ENCODE results near the gene SLC34A3.

The SLC34A3 gene

GRCh38 chr9:137198051-137198901, 32.4 kb upstream of the SLC34A3 start:
- DNase-seq = no peak

GRCh38 chr9:137198902-137199283, 31.8 kb upstream of the SLC34A3 start:
- no peak for DNase-seq

GRCh38 chr9:137199411-137200121, 31.1 kb upstream of the SLC34A3 start:
- DNase-seq = no peak

- peak; percentile 99 to 100 (median 100) for DNase-seq
Measured at GRCh38 chr9:137200311-137201204, 30.1 kb upstream of the SLC34A3 start, which contains the start of gene TPRN. Gene TPRN (minus strand): TSS chr9:137200741. CDS start chr9:137200711, 30 bp downstream.

- DNase-seq = no peak
Measured at GRCh38 chr9:137201205-137201868, 29.4 kb upstream of the SLC34A3 start.

DNA sequence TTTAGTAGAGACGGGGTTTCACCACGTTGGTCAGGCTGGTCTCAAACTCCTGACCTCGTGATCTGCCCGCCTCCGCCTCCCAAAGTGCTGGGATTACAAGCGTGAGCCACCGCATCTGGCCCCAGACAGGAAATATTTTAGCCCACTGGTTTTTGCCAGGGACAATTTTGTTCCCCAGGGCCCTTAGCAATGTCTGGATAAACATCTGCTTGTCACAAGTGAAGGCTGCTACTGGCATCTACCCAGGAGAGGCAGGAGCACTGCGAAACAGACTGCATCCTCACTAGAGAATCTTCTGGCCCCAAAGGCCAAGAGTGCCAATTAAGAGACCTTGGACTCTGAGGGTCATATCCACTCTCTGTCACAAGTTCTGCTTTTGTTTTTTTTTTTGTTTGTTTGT, 27.7 kb upstream of the SLC34A3 start:
- no peak for DNase-seq

DNA sequence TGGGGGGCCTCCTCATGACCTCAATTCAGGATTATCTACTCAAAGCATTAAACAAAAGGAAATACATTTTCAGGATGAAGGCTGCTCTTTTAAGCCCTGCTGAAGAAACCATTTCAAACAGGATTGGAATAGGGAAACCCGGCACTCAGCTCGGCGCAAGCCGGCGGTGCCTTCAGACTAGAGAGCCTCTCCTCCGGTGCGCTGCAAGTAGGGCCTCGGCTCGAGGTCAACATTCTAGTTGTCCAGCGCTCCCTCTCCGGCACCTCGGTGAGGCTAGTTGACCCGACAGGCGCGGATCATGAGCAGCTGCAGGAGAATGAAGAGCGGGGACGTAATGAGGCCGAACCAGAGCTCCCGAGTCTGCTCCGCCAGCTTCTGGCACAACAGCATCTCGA, 26.0 kb upstream of the SLC34A3 start:
- DNase-seq = no peak

DNA sequence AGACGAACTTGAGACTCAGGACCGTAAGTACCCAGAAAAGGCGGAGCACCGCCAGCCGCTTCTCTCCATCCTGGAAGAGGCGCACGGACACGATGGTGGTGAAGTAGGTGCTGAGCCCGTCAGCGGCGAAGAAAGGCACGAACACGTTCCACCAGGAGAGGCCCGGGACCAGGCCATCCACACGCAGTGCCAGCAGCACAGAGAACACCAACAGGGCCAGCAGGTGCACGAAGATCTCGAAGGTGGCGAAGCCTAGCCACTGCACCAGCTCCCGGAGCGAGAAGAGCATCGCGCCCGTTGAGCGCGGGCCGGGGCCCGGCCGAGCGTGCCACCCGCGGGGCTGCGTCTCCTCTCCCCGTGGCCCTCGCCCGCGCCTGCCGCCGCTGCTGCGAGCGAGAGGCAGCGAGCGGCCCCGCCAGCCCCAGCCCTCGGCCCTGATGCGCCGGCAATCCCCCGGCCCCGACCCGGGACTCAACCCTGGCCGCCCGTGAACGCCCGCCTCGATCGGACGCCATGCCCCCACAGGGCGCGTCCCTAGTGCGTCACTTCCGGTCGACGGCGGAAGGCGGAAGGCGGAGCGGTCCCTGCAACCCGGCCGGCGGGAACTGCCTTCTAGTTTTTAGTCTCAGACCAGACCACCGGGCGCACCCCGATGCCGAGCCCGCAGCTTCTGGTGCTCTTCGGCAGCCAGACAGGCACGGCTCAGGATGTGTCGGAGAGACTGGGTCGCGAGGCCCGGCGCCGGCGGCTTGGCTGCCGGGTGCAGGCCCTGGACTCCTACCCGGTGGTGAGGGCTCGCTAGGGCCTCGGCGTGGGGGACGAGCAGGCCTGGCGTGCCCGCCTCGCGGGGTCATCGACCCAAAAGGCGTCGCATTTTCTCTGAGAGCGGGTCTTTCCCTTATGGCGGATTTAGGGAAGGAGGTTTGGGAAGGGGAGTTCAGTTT, 25.3 kb upstream of the SLC34A3 start, which contains the start of the genes NDOR1 and TMEM203:
Gene NDOR1, plus strand, starts transcription at position 575 of the 944 bp plus-strand sequence. Its CDS starts 78 bp downstream, at position 653.
Gene TMEM203, minus strand, starts transcription at position 523 of the 944 bp plus-strand sequence. Its CDS starts 234 bp downstream, at position 289.
- peak; percentile 93 to 96 (median 94) for DNase-seq

DNA sequence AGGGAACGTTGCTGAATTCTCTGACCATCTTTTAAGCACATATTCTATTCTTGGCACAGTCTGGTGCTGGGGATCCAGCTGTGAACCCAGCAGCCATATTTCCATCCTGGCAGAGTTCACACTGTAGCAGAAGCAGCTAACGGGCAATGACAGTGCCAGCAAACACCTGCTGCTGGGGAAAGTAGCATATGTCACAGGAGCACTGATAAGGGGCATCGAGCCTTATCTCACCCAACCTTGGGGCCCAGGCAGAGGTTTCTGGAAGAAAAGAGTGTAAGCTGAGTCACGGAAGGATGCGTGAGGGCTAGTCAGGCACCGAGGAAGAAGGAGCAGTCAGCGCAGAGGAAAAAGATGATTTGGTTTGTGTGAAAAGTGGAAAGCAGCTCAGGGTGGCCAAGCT, 24.1 kb upstream of the SLC34A3 start:
- DNase-seq = no peak

DNA sequence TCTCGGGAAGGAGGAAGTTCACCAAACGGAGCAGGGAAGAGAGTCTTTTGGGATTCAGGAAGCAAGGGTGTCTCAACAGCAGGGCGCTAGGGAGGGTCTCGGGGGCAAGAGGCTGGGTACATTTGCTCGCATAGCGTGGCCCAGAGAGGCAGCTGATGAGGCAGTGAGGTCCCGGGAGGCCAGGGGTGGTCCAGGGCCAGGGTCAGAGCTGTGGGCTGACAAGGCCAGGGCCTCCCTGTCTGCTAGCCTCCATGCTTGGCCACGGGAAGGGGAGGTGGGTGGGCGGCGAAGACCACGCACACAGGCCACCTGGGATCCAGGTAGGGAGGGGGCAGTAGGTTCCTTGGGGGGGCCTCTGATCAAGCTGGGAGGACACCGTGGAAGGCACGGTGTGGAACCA, 19.2 kb upstream of the SLC34A3 start:
- DNase-seq = no peak

- no peak for DNase-seq
Measured at GRCh38 chr9:137212520-137212919, 18.2 kb upstream of the SLC34A3 start.

DNA sequence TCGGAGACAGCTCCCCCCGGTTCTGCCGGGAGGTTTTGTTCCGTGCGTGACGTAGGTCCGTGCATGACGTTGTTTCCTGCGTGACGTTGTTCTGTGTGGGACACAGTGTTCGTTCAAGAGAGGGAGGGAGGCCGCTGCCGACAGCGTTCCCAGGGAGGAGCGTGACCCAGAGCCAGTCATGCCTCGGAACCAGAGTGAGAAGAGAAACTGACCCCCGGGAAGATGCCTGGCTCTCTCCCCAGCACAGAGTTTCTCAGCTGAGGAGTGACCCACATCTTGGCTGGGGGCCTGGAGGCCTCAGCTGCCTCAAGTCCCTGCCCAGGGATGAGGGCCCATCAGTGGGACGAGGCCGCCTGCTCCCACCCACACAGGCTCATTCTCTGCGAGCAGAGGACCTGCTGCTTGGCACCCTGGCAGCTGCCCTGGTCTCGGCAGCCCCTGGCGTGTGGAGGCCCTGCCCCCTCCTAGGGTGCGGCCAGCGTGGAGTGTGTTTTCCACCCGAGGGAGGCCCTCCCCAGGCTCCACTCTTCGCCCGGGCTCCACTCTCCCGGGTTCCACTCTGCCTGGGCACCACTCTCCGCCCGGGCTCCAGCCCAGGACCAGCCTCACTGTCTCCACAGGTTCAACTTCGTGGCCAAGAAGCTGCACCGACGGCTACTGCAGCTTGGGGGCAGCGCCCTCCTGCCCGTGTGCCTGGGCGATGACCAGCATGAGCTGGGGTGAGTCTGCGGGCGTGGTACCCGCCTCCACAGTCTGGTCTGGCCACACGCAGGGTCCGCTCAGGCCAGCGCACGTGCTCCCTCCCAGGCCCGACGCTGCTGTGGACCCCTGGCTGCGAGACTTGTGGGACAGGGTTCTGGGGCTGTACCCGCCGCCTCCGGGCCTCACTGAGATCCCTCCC, 17.3 kb upstream of the SLC34A3 start:
- no peak for DNase-seq

GRCh38 chr9:137214620-137215019, 16.1 kb upstream of the SLC34A3 start:
- no peak for DNase-seq

DNA sequence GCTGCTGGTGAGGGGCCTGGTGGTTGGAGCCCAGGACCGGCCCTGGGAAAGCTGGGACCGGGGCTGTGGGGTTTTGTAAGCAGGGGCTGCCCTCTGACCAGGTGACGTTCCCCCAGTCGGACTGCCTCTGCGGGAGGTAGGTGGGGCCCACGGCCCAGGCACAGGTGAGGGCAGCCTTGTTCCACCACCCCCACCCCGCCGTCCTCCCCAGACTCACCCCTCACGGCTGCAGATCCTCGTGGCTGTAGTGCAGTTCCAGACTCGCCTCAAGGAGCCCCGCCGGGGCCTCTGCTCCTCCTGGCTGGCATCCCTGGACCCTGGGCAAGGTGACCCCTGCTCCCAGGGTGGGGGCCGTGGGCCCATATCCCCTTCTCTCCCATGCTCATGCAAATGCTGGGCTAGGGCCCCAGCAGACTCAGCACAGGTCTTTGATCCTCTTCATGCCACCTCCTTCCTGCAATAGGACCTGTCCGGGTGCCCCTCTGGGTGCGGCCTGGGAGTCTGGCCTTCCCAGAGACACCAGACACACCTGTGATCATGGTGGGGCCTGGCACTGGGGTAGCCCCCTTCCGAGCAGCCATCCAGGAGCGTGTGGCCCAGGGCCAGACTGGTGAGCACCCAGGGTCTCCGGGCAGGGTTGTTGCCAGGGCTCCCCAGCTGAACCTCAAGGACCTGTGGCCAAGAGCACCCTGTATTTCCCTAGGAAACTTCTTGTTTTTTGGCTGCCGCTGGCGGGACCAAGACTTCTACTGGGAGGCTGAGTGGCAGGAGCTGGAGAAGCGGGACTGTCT, 15.3 kb upstream of the SLC34A3 start:
- no peak for DNase-seq

DNA sequence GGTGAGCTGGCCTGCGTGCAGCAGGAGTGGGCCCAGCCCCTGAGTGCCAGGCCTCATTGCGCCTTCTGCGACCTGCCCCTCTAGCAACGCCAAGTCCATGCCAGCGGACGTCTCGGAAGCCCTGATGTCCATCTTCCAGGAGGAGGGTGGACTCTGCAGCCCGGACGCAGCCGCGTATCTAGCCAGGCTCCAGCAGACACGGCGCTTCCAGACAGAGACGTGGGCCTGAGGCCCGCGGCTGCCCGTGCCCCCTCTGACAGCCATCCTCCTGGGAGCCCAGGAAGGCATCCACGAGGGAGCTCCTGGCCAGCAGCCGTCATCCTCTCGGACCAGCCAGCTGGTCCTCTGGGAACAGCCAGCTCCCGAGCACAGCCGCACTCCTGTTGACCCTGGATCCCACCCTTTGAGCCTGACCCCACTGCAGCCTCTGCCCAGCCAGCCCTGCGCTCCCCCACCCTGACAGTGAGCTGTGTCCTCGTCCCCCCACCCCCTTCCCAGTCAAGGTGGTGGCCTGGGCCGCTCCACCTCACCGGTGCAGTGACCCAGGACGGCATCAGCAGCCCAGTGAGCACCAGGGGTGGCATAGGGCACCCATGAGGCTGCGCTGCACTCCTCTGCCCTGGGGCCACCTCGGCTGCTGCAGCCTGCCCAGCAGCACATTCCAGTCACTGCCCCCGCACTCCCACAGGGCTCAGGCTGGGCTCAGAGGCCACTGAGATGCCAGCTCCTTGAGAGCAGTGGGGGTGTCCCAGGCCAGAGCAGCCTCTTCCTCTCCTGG, 14.3 kb upstream of the SLC34A3 start:
- DNase-seq = no peak

DNA sequence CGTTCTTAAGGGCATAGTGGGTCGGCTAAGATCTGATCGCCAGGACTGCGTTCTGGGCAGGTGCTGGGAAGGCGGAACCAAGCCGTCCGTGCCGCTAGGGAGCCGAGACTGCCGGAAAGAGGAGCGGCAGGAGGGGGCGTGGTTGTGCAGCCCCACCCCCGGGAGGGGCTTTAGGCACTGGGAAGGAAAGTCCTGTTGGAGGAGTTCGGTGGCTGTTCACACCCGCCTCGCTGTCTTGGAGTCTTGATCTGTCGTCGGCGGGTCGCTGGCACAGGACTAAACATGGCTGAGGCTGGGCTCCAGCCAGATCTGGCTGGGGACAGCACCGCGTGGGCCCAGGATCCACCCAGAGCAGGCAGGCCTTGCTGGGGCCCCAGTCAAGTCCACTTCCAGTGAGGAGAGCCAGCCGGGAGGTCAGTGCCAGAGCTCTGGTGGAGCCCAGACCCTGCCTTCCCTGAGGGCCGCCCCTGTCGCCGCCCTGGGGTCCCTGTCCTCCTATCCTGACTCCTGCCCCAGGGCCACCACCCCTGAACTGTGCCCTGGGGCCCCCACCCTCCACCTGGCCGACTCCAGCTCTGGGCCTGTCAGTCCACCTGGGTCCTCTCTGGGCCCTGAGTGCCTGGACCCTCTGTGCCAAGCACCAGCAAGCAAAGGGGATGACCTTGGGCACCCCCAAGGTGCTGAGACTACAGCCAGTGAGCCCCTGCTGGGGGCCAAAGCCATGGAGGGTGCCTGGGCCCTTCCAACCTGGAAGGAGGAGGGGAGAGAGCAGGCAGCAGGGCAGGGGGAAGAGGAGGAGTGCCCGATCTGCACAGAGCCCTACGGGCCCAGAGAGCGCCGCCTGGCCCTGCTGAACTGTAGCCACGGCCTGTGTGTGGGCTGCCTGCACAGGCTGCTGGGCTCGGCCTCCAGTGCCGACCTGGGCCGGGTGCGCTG, 13.2 kb upstream of the SLC34A3 start:
- peak in 2 of 4 experiments; percentile 27 to 43 for DNase-seq

Data from suppressor macrophage (primary cell).